ENCODE measurements around the gene TOPORS. TPM values are rescaled to one million over a fixed set of nuclear protein-coding genes. Genes with fewer than 3 reads are reported as not detected.

Gene TOPORS
- total and polyA plus RNA-seq, 8 donors = 3.2 to 45.9 (median 6.6) TPM

- H3K4me1 ChIP-seq = no peaks in the 10 kb centered on the region
- H3K27ac ChIP-seq = no peak overlapping the region
- TF ChIP-seq POLR2A (IDR thresholded peaks at IDR 0.05) (no peak), POLR2AphosphoS5 (IDR thresholded peaks at IDR 0.05) (no peak), EP300 (IDR thresholded peaks at IDR 0.05) (no peak), CTCF (IDR thresholded peaks at IDR 0.05) (no peak)
- no peak overlapping the region for H3K4me3 ChIP-seq
- no peaks in the 10 kb centered on the region for H3K9me3 ChIP-seq
- DNase-seq = no peak
- intact Hi-C loops (cut with DNase I; ENCODE audit: low total_unique reads) = no loop called here
- H3K27me3 ChIP-seq = no peaks in the 10 kb centered on the region
- WGBS, 5 donors = 77 to 85% (median 80%) methylated on average over 3 of the region's 3 CpGs
- H3K36me3 ChIP-seq = peaks cover 29 to 89% (median 72%) of the 10 kb centered on the region in 4 donors
Measured at GRCh38 chr9:32490601-32491000, 61.8 kb downstream of the TOPORS start.

Other genes with a start within 250 kb of the TOPORS start
- 10 to 100 TPM in 3 of 5 donors, 1 to 10 TPM in 2; 5.8 to 44.2 (median 33.5) TPM for gene ACO1, start 167.9 kb downstream of the TOPORS start, total RNA-seq
- 10 to 100 TPM; 11.0 to 20.9 (median 14.7) TPM for gene ACO1, start 167.9 kb downstream of the TOPORS start, polyA plus RNA-seq
- 10 to 100 TPM in 2 of 5 donors, 1 to 10 TPM in 3; 1.7 to 14.9 (median 3.1) TPM for gene RIGI, start 26.4 kb downstream of the TOPORS start, total RNA-seq
- 1 to 10 TPM; 3.1 to 3.9 (median 3.8) TPM for gene RIGI, start 26.4 kb downstream of the TOPORS start, polyA plus RNA-seq
- gene SMIM27, start 259 bp downstream of the TOPORS start, total RNA-seq = 10 to 100 TPM in 2 of 5 donors, 1 to 10 TPM in 1, not detected in 2; 2.4 to 21.4 (median 10.7) TPM
- gene SMIM27, start 259 bp downstream of the TOPORS start, polyA plus RNA-seq = 10 to 100 TPM in 2 of 3 donors, 1 to 10 TPM in 1; 6.7 to 14.2 (median 12.5) TPM
- 10 to 100 TPM in 4 of 5 donors, 1 to 10 TPM in 1; 1.2 to 94.7 (median 43.3) TPM for gene NDUFB6, start 20.6 kb upstream of the TOPORS start, total RNA-seq
- 10 to 100 TPM; 41.1 to 63.6 (median 46.4) TPM for gene NDUFB6, start 20.6 kb upstream of the TOPORS start, polyA plus RNA-seq
- not detected for gene TAF1L, start 83.1 kb upstream of the TOPORS start, total RNA-seq
- gene TAF1L, start 83.1 kb upstream of the TOPORS start, polyA plus RNA-seq = not detected
- gene TMEM215, start 231.0 kb upstream of the TOPORS start, total RNA-seq = not detected
- gene TMEM215, start 231.0 kb upstream of the TOPORS start, polyA plus RNA-seq = not detected

Measured in stomach (tissue), 9 donors.